HG03457 (cell line): ENCODE measurements around the gene STPG2.
"Not testable (repeated sequence)": the region's sequence is repeated elsewhere in the genome, so short reads cannot be mapped to it uniquely, and the experiment has no call there.

Experiments
- ATAC-seq: cut with Tn5 transposase; IDR thresholded peaks from one replicate; pipeline ENCODE4 v1.9.1; 2021; ENCODE audit warnings: moderate number of reproducible peaks; ENCODE audit not compliant: unreplicated experiment

The STPG2 gene

GRCh38 chr4:97646997-97647396 is 496.3 kb downstream of the STPG2 start:
- no peak for ATAC-seq

GRCh38 chr4:97645071-97645821 is 498.0 kb downstream of the STPG2 start:
- ATAC-seq: no peak

GRCh38 chr4:97643179-97643578 is 500.1 kb downstream of the STPG2 start:
- ATAC-seq: no peak

- no peak for ATAC-seq
These were observed 503.3 kb downstream of the STPG2 start for GRCh38 chr4:97639961-97640360.

GRCh38 chr4:97633831-97634230 is 509.4 kb downstream of the STPG2 start:
- ATAC-seq: not testable (repeated sequence)

- no peak for ATAC-seq
These were observed 515.5 kb downstream of the STPG2 start for GRCh38 chr4:97627750-97628149.

- no peak for ATAC-seq
These were observed 519.1 kb downstream of the STPG2 start for GRCh38 chr4:97624204-97624603.

GRCh38 chr4:97605932-97606331 is 537.3 kb downstream of the STPG2 start:
- no peak for ATAC-seq

- ATAC-seq: no peak
These were observed 550.0 kb downstream of the STPG2 start for GRCh38 chr4:97593248-97593647.

GRCh38 chr4:97590266-97590665 is 553.0 kb downstream of the STPG2 start:
- no peak for ATAC-seq

- ATAC-seq: no peak
These were observed 553.6 kb downstream of the STPG2 start for GRCh38 chr4:97589481-97590196.

- ATAC-seq: no peak
These were observed 555.4 kb downstream of the STPG2 start for GRCh38 chr4:97587912-97588311.

GRCh38 chr4:97585274-97585673 is 558.0 kb downstream of the STPG2 start:
- ATAC-seq: no peak

GRCh38 chr4:97582890-97583289 is 560.4 kb downstream of the STPG2 start:
- ATAC-seq: no peak

GRCh38 chr4:97577004-97577403 is 566.3 kb downstream of the STPG2 start:
- ATAC-seq: no peak

- ATAC-seq: no peak
These were observed 583.3 kb downstream of the STPG2 start for GRCh38 chr4:97560009-97560408.

GRCh38 chr4:97558204-97558778 is 585.0 kb downstream of the STPG2 start:
- no peak for ATAC-seq

- ATAC-seq: not testable (repeated sequence)
These were observed 592.6 kb downstream of the STPG2 start for GRCh38 chr4:97550637-97551036.

- ATAC-seq: peak; percentile 72
These were observed 594.2 kb downstream of the STPG2 start for GRCh38 chr4:97548943-97549583.

- ATAC-seq: no peak
These were observed 595.1 kb downstream of the STPG2 start for GRCh38 chr4:97548186-97548585.

- no peak for ATAC-seq
These were observed 611.9 kb downstream of the STPG2 start for GRCh38 chr4:97531351-97531750.

- no peak for ATAC-seq
These were observed 612.6 kb downstream of the STPG2 start for GRCh38 chr4:97530676-97531075.
